Measurements from ENCODE around the gene TMEM187. TPM values are rescaled to one million over a fixed set of nuclear protein-coding genes. Genes with fewer than 3 reads are reported as not detected.

TMEM187 gene
- total RNA-seq, 1 experiment from 2014 or later = 2.8 TPM

DNA sequence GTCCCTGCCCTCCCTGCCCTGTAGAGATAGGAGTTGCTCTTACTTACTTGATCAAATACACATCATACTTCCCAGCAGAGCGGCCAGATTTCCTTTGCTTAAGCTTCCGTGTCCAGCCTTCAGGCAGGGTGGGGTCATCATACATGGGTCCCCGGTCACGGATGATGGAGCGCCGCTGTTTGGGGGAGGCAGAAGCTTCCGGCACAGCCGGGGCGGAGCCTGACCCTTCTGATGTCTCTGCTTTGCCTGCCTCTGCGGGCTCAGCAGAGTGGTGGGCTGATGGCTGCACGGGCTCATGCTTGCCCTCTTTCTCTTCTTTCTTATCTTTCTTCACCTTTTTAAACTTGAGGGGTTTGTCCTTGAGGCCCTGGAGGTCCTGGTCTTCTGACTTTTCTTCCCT is 59.6 kb downstream of the TMEM187 start:
- Histone ChIP-seq H3K36me3 (ENCODE audit: insufficient read depth, low read length, poor library complexity, severe bottlenecking) (peaks cover 19% of the 10 kb centered on the region), H3K27me3 (replicated peaks; ENCODE audit: insufficient read depth, low read depth, low read length, poor library complexity) (peaks cover 5% of the 10 kb centered on the region), H3K27ac (ENCODE audit: low read depth, low read length, poor library complexity, severe bottlenecking) (no peak overlapping the region), H3K4me3 (ENCODE audit: low read depth, low read length, poor library complexity, severe bottlenecking) (no peak overlapping the region), H3K4me1 (ENCODE audit: insufficient read depth, low read length, poor library complexity, severe bottlenecking) (no peaks in the 10 kb centered on the region), H3K9me3 (ENCODE audit: low read depth, low read length, poor library complexity, severe bottlenecking) (no peaks in the 10 kb centered on the region)
- BruUV-seq (replicated peaks) = no TSS peak
- POLR2A ChIA-PET (ENCODE audit: low non-redundant PET) = no interaction called here
- DNase-seq (ENCODE audit: low spot score) = no peak
- intact Hi-C loops (cut with micrococcal nuclease; ENCODE audit: unreplicated experiment) = no loop called here
- CTCF ChIA-PET = no interaction called here
- no peak for TF ChIP-seq EZH2 (IDR thresholded peaks at IDR 0.05; ENCODE audit: borderline replicate concordance, low read depth, low read length, poor library complexity, severe bottlenecking)
- TF ChIP-seq, protein P1, sequence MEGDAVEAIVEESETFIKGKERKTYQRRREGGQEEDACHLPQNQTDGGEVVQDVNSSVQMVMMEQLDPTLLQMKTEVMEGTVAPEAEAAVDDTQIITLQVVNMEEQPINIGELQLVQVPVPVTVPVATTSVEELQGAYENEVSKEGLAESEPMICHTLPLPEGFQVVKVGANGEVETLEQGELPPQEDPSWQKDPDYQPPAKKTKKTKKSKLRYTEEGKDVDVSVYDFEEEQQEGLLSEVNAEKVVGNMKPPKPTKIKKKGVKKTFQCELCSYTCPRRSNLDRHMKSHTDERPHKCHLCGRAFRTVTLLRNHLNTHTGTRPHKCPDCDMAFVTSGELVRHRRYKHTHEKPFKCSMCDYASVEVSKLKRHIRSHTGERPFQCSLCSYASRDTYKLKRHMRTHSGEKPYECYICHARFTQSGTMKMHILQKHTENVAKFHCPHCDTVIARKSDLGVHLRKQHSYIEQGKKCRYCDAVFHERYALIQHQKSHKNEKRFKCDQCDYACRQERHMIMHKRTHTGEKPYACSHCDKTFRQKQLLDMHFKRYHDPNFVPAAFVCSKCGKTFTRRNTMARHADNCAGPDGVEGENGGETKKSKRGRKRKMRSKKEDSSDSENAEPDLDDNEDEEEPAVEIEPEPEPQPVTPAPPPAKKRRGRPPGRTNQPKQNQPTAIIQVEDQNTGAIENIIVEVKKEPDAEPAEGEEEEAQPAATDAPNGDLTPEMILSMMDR (conservative IDR thresholded peaks at IDR 0.05; ENCODE audit: low read depth, low read length) = no peak

DNA sequence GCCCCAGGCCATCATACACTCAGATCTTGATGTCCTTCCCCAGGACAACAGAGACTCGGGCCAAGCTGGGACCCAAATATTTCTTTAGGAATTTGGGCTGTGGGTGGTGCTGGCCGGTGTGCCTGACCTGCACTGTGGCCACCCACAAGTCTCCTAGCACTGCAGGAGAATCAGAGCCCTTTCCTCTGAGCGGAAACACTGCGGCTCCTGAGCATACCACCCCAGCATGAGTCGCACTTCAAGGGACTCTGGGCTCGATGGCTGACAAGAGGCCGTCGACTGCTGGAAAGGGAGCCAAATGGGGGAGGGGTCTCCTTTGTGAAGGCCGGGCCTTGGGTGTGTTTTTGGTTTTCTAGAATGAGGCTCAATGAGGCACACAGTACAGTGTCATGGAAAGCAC is 60.1 kb downstream of the TMEM187 start:
- no TSS peak for BruUV-seq (replicated peaks)

More for the DNA sequence above, 60.1 kb downstream of the TMEM187 start:
- no peak for DNase-seq (ENCODE audit: low spot score)
- Histone ChIP-seq H3K36me3 (ENCODE audit: insufficient read depth, low read length, poor library complexity, severe bottlenecking) (peaks cover 19% of the 10 kb centered on the region), H3K4me3 (ENCODE audit: low read depth, low read length, poor library complexity, severe bottlenecking) (no peak overlapping the region), H3K27ac (ENCODE audit: low read depth, low read length, poor library complexity, severe bottlenecking) (no peak overlapping the region), H3K27me3 (replicated peaks; ENCODE audit: insufficient read depth, low read depth, low read length, poor library complexity) (peaks cover 5% of the 10 kb centered on the region), H3K4me1 (ENCODE audit: insufficient read depth, low read length, poor library complexity, severe bottlenecking) (no peaks in the 10 kb centered on the region), H3K9me3 (ENCODE audit: low read depth, low read length, poor library complexity, severe bottlenecking) (no peaks in the 10 kb centered on the region)
- no peak for TF ChIP-seq EZH2 (IDR thresholded peaks at IDR 0.05; ENCODE audit: borderline replicate concordance, low read depth, low read length, poor library complexity, severe bottlenecking)
- TF ChIP-seq, protein P1 (conservative IDR thresholded peaks at IDR 0.05; ENCODE audit: low read depth, low read length) = no peak
- ChIA-PET CTCF (no interaction called here), POLR2A (ENCODE audit: low non-redundant PET) (no interaction called here)
- intact Hi-C loops (cut with micrococcal nuclease; ENCODE audit: unreplicated experiment) = no loop called here

Small RNAs within 50 kb of the gene (microRNA-seq; reads per million reads assigned to microRNA genes)
- gene MIR3202-1 (not detected), gene MIR3202-2 (not detected), gene MIR718 (not detected)

Other genes starting within 250 kb of the TMEM187 start
- 219 and 235 TPM in 2 replicates for gene BCAP31, start 248.4 kb upstream of the TMEM187 start, total RNA-seq (2021)
- gene ABCD1, start 247.9 kb upstream of the TMEM187 start, total RNA-seq (2021) = 7.8 and 8.0 TPM in 2 replicates
- 0.59 TPM in 1 of 2 replicates, not detected in the other for gene PLXNB3, start 208.5 kb upstream of the TMEM187 start, total RNA-seq (2021)
- not detected in 2 replicates for gene SRPK3, start 191.7 kb upstream of the TMEM187 start, total RNA-seq (2021)
- 52.0 and 55.7 TPM in 2 replicates for gene IDH3G, start 178.4 kb upstream of the TMEM187 start, total RNA-seq (2021)
- 205 and 214 TPM in 2 replicates for gene SSR4, start 178.1 kb upstream of the TMEM187 start, total RNA-seq (2021)
- gene PDZD4, start 142.2 kb upstream of the TMEM187 start, total RNA-seq (2021) = 2.6 and 6.0 TPM in 2 replicates
- gene L1CAM, start 86.6 kb upstream of the TMEM187 start, total RNA-seq (2021) = 0.64 and 0.87 TPM in 2 replicates
- not detected in 2 replicates for gene AVPR2, start 68.1 kb upstream of the TMEM187 start, total RNA-seq (2021)
- 43.0 and 45.7 TPM in 2 replicates for gene ARHGAP4, start 46.5 kb upstream of the TMEM187 start, total RNA-seq (2021)
- gene NAA10, start 37.7 kb upstream of the TMEM187 start, total RNA-seq (2021) = 136 and 140 TPM in 2 replicates
- 3.4 and 5.7 TPM in 2 replicates for gene RENBP, start 28.1 kb upstream of the TMEM187 start, total RNA-seq (2021)
- gene HCFC1, start 936 bp upstream of the TMEM187 start, total RNA-seq (2021) = 124 and 137 TPM in 2 replicates
- gene IRAK1, start 47.1 kb downstream of the TMEM187 start, total RNA-seq (2021) = 118 and 147 TPM in 2 replicates
- 51.9 and 52.8 TPM in 2 replicates for gene MECP2, start 125.0 kb downstream of the TMEM187 start, total RNA-seq (2021)
- gene OPN1LW, start 171.5 kb downstream of the TMEM187 start, total RNA-seq (2021) = not detected in 2 replicates
- not detected in 2 replicates for gene OPN1MW, start 209.8 kb downstream of the TMEM187 start, total RNA-seq (2021)
- not detected in 2 replicates for gene OPN1MW2, start 247.0 kb downstream of the TMEM187 start, total RNA-seq (2021)